ENCODE measurements around the gene MYB. TPM values are rescaled to one million over a fixed set of nuclear protein-coding genes. Genes with fewer than 3 reads are reported as not detected.

Gene MYB
- total and polyA plus RNA-seq, 2 donors (not counting 3 experiments of a cell fraction or from before 2014, with no cell fraction given) = 0.14 to 0.53 TPM

DNA sequence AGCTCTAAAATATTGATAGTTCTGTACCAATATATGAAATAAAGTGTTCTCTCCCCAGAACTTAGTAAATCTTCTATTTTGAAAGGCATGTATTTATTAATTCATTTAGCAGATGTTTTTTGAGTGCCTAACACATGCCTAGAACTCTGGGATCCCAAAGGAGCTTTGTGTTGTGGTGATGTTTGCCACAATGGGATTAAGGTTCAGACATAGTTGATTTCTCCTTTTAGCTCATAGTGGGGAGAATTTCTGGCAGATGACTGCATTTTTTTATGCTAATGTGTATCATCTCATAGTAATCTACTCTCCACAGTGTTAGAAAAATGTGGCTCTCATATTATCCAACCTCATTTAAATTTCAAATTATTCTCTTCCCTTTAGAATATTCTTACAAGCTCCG, 21.7 kb downstream of the MYB start:
- CTCF ChIA-PET = interaction anchor here (1.4 kb wide), 1 partner anchor 12 kb away, joined by 8 read pairs; no protein-coding TSS in a partner anchor
- H3K4me1 ChIP-seq (ENCODE audit: control insufficient read depth, extremely low read depth, insufficient read depth, low read length) = no peaks in the 10 kb centered on the region
- H3K27ac ChIP-seq (ENCODE audit: insufficient read depth, low read depth, low read length) = no peak overlapping the region
- H3K27me3 ChIP-seq (ENCODE audit: control insufficient read depth in 2 of 2, insufficient read depth in 2 of 2, low read length in 2 of 2) = no peaks in the 10 kb centered on the region
- BruUV-seq (replicated peaks) = no TSS peak
- no peaks in the 10 kb centered on the region for H3K79me2 ChIP-seq (ENCODE audit: control insufficient read depth, insufficient read depth, low read length)
- no peaks in the 10 kb centered on the region for H3K9me3 ChIP-seq (replicated peaks; ENCODE audit: control insufficient read depth, insufficient read depth, low read length)
- H4K20me1 ChIP-seq (replicated peaks; ENCODE audit: control insufficient read depth, extremely low read depth, insufficient read depth, low read length) = no peaks in the 10 kb centered on the region
- FAIRE-seq (no peak), DNase-seq (ENCODE audit: low read depth, low spot score) (no peak)
- intact Hi-C loops (cut with micrococcal nuclease) (no loop called here), dilution Hi-C loops (cut with MboI; ENCODE audit: extremely low pct_ligation_motif_present, low sequenced_read_pairs) (no loop called here)
- TF ChIP-seq JUN (IDR thresholded peaks at IDR 0.05; ENCODE audit: borderline replicate concordance, insufficient read depth, insufficient read length, low read depth) (no peak), CTCF (IDR thresholded peaks at IDR 0.05; ENCODE audit: extremely low read depth in 1 of 2, insufficient read depth in 1 of 2, low read depth in 1 of 2, low read length in 2 of 2) (no peak), GATA2 (IDR thresholded peaks at IDR 0.05; ENCODE audit: insufficient read depth, insufficient read length, low read depth, low read length) (no peak), POLR2AphosphoS5 (IDR thresholded peaks at IDR 0.05; ENCODE audit: insufficient read depth, low read depth, low read length) (no peak), EZH2 (IDR thresholded peaks at IDR 0.05; ENCODE audit: borderline replicate concordance, low read depth, low read length, severe bottlenecking) (no peak), FOS (IDR thresholded peaks at IDR 0.05; ENCODE audit: borderline replicate concordance, insufficient read depth, low read length) (no peak)
- no peak overlapping the region for H3K9ac ChIP-seq (replicated peaks; ENCODE audit: extremely low read depth, insufficient read depth, low read length)
- H3K4me2 ChIP-seq (ENCODE audit: insufficient read depth, low read length) = no peak overlapping the region
- POLR2A ChIA-PET = no interaction called here
- no peak overlapping the region for H3K4me3 ChIP-seq (replicated peaks in 1 of 3; ENCODE audit: insufficient read depth in 1 of 3, low read depth in 1 of 3, low read length in 3 of 3)
- H3K36me3 ChIP-seq (ENCODE audit: control insufficient read depth in 2 of 2, extremely low read depth in 1 of 2, insufficient read depth in 2 of 2, low read length in 2 of 2) = no peaks in the 10 kb centered on the region
- no peak overlapping the region for H2AFZ ChIP-seq (ENCODE audit: low read depth, low read length)
- no peaks in the 10 kb centered on the region for H3K9me1 ChIP-seq (replicated peaks; ENCODE audit: control insufficient read depth, extremely low read depth, insufficient read depth, low read length)

Measured in endothelial cell of umbilical vein (primary cell).